ENCODE data around the gene NPFFR1.
"Not testable (repeated sequence)": the region's sequence is repeated elsewhere in the genome, so short reads cannot be mapped to it uniquely, and the experiment has no call there.

NPFFR1 gene

GRCh38 chr10:70239077-70239976 lies 44.5 kb downstream of the NPFFR1 start:
- not testable (repeated sequence) for H3K27me3 Mint-ChIP-seq; ATAC-seq; DNase-seq; H3K4me3 Mint-ChIP-seq; H3K36me3 Mint-ChIP-seq (ENCODE audit: low read depth); H3K27ac Mint-ChIP-seq; H3K9me3 Mint-ChIP-seq
- peaks cover 16% of the 10 kb centered on the region for H3K4me1 Mint-ChIP-seq

GRCh38 chr10:70237958-70238536 lies 45.8 kb downstream of the NPFFR1 start:
- H3K36me3 Mint-ChIP-seq (ENCODE audit: low read depth); ATAC-seq; H3K27me3 Mint-ChIP-seq; H3K27ac Mint-ChIP-seq; H3K9me3 Mint-ChIP-seq; H3K4me3 Mint-ChIP-seq; DNase-seq: not testable (repeated sequence)
- peaks cover 21% of the 10 kb centered on the region for H3K4me1 Mint-ChIP-seq

- peaks cover 29% of the 10 kb centered on the region for H3K4me1 Mint-ChIP-seq
- no peak for ATAC-seq
- no peaks in the 10 kb centered on the region for H3K9me3 Mint-ChIP-seq
- DNase-seq: no peak
- H3K36me3 Mint-ChIP-seq (ENCODE audit: low read depth): peaks cover 18% of the 10 kb centered on the region
- H3K27me3 Mint-ChIP-seq: no peaks in the 10 kb centered on the region
- no peak overlapping the region for H3K27ac Mint-ChIP-seq
- H3K4me3 Mint-ChIP-seq: peak overlapping the region; percentile 69
These were observed 48.9 kb downstream of the NPFFR1 start for GRCh38 chr10:70234668-70235447.

- ATAC-seq (no peak), DNase-seq (no peak)
- peak overlapping the region; percentile 93 for H3K4me3 Mint-ChIP-seq
- no peaks in the 10 kb centered on the region for H3K27me3 Mint-ChIP-seq
- peak overlapping the region; percentile 95 for H3K27ac Mint-ChIP-seq
- H3K36me3 Mint-ChIP-seq (ENCODE audit: low read depth): peaks cover 26% of the 10 kb centered on the region
- H3K9me3 Mint-ChIP-seq: no peaks in the 10 kb centered on the region
- H3K4me1 Mint-ChIP-seq: peaks cover 37% of the 10 kb centered on the region
These were observed 49.9 kb downstream of the NPFFR1 start for GRCh38 chr10:70233939-70234300.

GRCh38 chr10:70233109-70233938 lies 50.5 kb downstream of the NPFFR1 start, which contains the start of gene PPA1:
PPA1 (minus strand) TSS chr10:70233429; CDS start chr10:70233327, 102 bp downstream.
- ATAC-seq (peak; percentile 91), DNase-seq (peak; percentile 100)
- no peaks in the 10 kb centered on the region for H3K9me3 Mint-ChIP-seq
- no peaks in the 10 kb centered on the region for H3K27me3 Mint-ChIP-seq
- H3K4me1 Mint-ChIP-seq: peaks cover 42% of the 10 kb centered on the region
- peaks cover 32% of the 10 kb centered on the region for H3K36me3 Mint-ChIP-seq (ENCODE audit: low read depth)
- peak within 1 kb of the TSS; percentile 95 for H3K27ac Mint-ChIP-seq
- peak within 1 kb of the TSS; percentile 93 for H3K4me3 Mint-ChIP-seq

GRCh38 chr10:70232859-70233108 lies 51.0 kb downstream of the NPFFR1 start:
- Mint-ChIP-seq H3K27me3 (no peaks in the 10 kb centered on the region), H3K36me3 (ENCODE audit: low read depth) (peaks cover 35% of the 10 kb centered on the region)
- no peak for ATAC-seq

GRCh38 chr10:70232155-70232858 lies 51.5 kb downstream of the NPFFR1 start:
- no peaks in the 10 kb centered on the region for H3K27me3 Mint-ChIP-seq

More at GRCh38 chr10:70232859-70233108, 51.0 kb downstream of the NPFFR1 start:
- peak overlapping the region; percentile 85 for H3K27ac Mint-ChIP-seq
- H3K4me3 Mint-ChIP-seq: peak overlapping the region; percentile 93
- no peaks in the 10 kb centered on the region for H3K9me3 Mint-ChIP-seq
- DNase-seq: no peak
- peaks cover 45% of the 10 kb centered on the region for H3K4me1 Mint-ChIP-seq

GRCh38 chr10:70228491-70228890 lies 55.3 kb downstream of the NPFFR1 start:
- H3K27ac Mint-ChIP-seq: no peak overlapping the region
- H3K4me3 Mint-ChIP-seq: no peak overlapping the region
- DNase-seq (no peak), ATAC-seq (no peak)
- H3K27me3 Mint-ChIP-seq: no peaks in the 10 kb centered on the region
- peaks cover 45% of the 10 kb centered on the region for H3K4me1 Mint-ChIP-seq
- H3K36me3 Mint-ChIP-seq (ENCODE audit: low read depth): peaks cover 45% of the 10 kb centered on the region
- H3K9me3 Mint-ChIP-seq: no peaks in the 10 kb centered on the region

More at GRCh38 chr10:70232155-70232858, 51.5 kb downstream of the NPFFR1 start:
- ATAC-seq (peak; percentile 52), DNase-seq (peak; percentile 38)
- Mint-ChIP-seq H3K27ac (peak overlapping the region; percentile 85), H3K4me1 (peaks cover 46% of the 10 kb centered on the region), H3K4me3 (peak overlapping the region; percentile 93), H3K9me3 (no peaks in the 10 kb centered on the region), H3K36me3 (ENCODE audit: low read depth) (peaks cover 35% of the 10 kb centered on the region)

- ATAC-seq: no peak
- Mint-ChIP-seq H3K27ac (no peak overlapping the region), H3K36me3 (ENCODE audit: low read depth) (peaks cover 48% of the 10 kb centered on the region), H3K27me3 (no peaks in the 10 kb centered on the region), H3K4me3 (no peak overlapping the region), H3K4me1 (peaks cover 47% of the 10 kb centered on the region), H3K9me3 (no peaks in the 10 kb centered on the region)
- DNase-seq: no peak
These were observed 56.1 kb downstream of the NPFFR1 start for GRCh38 chr10:70227548-70228320.

GRCh38 chr10:70223728-70224127 lies 60.1 kb downstream of the NPFFR1 start:
- Mint-ChIP-seq H3K27me3 (no peaks in the 10 kb centered on the region), H3K36me3 (ENCODE audit: low read depth) (peaks cover 34% of the 10 kb centered on the region), H3K4me3 (no peak overlapping the region), H3K27ac (no peak overlapping the region), H3K9me3 (no peaks in the 10 kb centered on the region), H3K4me1 (peaks cover 36% of the 10 kb centered on the region)
- ATAC-seq (no peak), DNase-seq (no peak)

GRCh38 chr10:70222811-70223447 lies 60.9 kb downstream of the NPFFR1 start:
- Mint-ChIP-seq H3K4me3 (peak overlapping the region; percentile 4), H3K27ac (peak overlapping the region; percentile 65), H3K36me3 (ENCODE audit: low read depth) (peaks cover 34% of the 10 kb centered on the region), H3K4me1 (peaks cover 37% of the 10 kb centered on the region)
- not testable (repeated sequence) for ATAC-seq, H3K27me3 Mint-ChIP-seq, DNase-seq, H3K9me3 Mint-ChIP-seq

GRCh38 chr10:70222340-70222794 lies 61.4 kb downstream of the NPFFR1 start:
- ATAC-seq: no peak
- H3K27ac Mint-ChIP-seq: no peak overlapping the region
- no peaks in the 10 kb centered on the region for H3K27me3 Mint-ChIP-seq
- H3K9me3 Mint-ChIP-seq: no peaks in the 10 kb centered on the region
- DNase-seq: no peak
- peaks cover 34% of the 10 kb centered on the region for H3K4me1 Mint-ChIP-seq
- peaks cover 33% of the 10 kb centered on the region for H3K36me3 Mint-ChIP-seq (ENCODE audit: low read depth)
- H3K4me3 Mint-ChIP-seq: no peak overlapping the region

All from activated naive CD8-positive, alpha-beta T cell treated with anti-CD3 and anti-CD28 coated beads, Interleukin-2, amount 50 U/mL, for 24 hours (primary cell).